K562 (cell line): Measurements from ENCODE around the gene C21orf58. TPM values are rescaled to one million over a fixed set of nuclear protein-coding genes. Genes with fewer than 3 reads are reported as not detected.
A peak's percentile ranks its signal among the peaks of the same experiment; 100 is the strongest.

Experiments used
- CEBPB ChIP-seq: fragments of 450-650 bp; IDR thresholded peaks from 2 replicates; pipeline ENCODE4 v1.6.1; 2016; ENCODE audit warnings: missing genetic modification characterization, missing compliant biosample characterization
- E2F1 ChIP-seq: sonication (generic); formaldehyde crosslinking; IDR thresholded peaks from 2 replicates; pipeline ENCODE4 v1.8.1; 2023; ENCODE audit warnings: mild to moderate bottlenecking, missing genetic modification reagents, moderate library complexity
- EP400 ChIP-seq: fragments of 450-650 bp; IDR thresholded peaks from 2 replicates; pipeline ENCODE4 v1.6.1; 2017; ENCODE audit warnings: antibody characterized with exemption, mild to moderate bottlenecking, moderate library complexity
- MYC ChIP-seq, 2 experiments: fragments of 250-450 bp in 1 of 2; sonication (Bioruptor Pico) in 1 of 2; IDR thresholded peaks; 2 replicates each; pipeline versions ENCODE4 v1.5.1 to v1.6.1; 2012 to 2021; ENCODE audit warnings: low read depth in 2 of 2, borderline replicate concordance in 1 of 2, improper control_type of control experiment in 1 of 2, low read length in 1 of 2, mild to moderate bottlenecking in 1 of 2, moderate library complexity in 1 of 2
- NKRF ChIP-seq: fragments of 450-650 bp; IDR thresholded peaks from 2 replicates; pipeline ENCODE4 v1.6.1; 2016; ENCODE audit warnings: borderline replicate concordance
- NRF1 ChIP-seq, 2 experiments: fragments of 450-650 bp; IDR thresholded peaks in 1 of 2; conservative IDR thresholded peaks in 1 of 2; 2 replicates each; pipeline ENCODE4 v1.6.1; 2014; ENCODE audit warnings: mild to moderate bottlenecking in 2 of 2
- RBM25 ChIP-seq: fragments of 200-400 bp; formaldehyde crosslinking; IDR thresholded peaks from 2 replicates; pipeline ENCODE4 v1.6.1; 2018; ENCODE audit warnings: low read length, low read depth, moderate library complexity; ENCODE audit not compliant: severe bottlenecking
- ZBED1 ChIP-seq: IDR thresholded peaks from 2 replicates; pipeline ENCODE4 v1.6.1; 2014
- ZNF592 ChIP-seq: fragments of 450-650 bp; IDR thresholded peaks from 2 replicates; pipeline ENCODE4 v1.6.1; 2017; ENCODE audit warnings: antibody characterized with exemption, mild to moderate bottlenecking
- polyA plus RNA-seq, 8 experiments: library from polyadenylated mRNA; depleted of rRNA in 4 of 8; stranded (reverse) in 5 of 8; unstranded in 3 of 8; fragments of >200 nt; fragmentation: Nextera tagmentation in 2 of 8; fragmentation: Illumina TruSeq in 1 of 8; extraction: Ambion mirVana in 2 of 8; extraction: Trizol in 1 of 8; gene quantifications; 2 replicates each; pipeline versions ENCODE4 v1.2.1 to v1.2.3, GENCODE V29; 2011 to 2014; ENCODE audit warnings: inconsistent platforms in 1 of 8, missing spikeins in 1 of 8
- total RNA-seq, 7 experiments: library from RNA; depleted of rRNA in 6 of 7; stranded (reverse); fragments of >200 nt in 6 of 7; fragmentation: Illumina TruSeq in 2 of 7; extraction: Trizol in 2 of 7; gene quantifications; 2 replicates each; pipeline versions ENCODE4 v1.2.1 to v1.2.3, GENCODE V29; 2011 to 2021; ENCODE audit warnings: low replicate concordance in 1 of 7

The C21orf58 gene
- total and polyA plus RNA-seq, 9 of the 15 experiments (the other 6 are each of a cell fraction or from before 2014, with no cell fraction given), result 1.2 to 30.5 (median 12.4) TPM

GRCh38 chr21:46253610-46254124 is 70.0 kb downstream of the C21orf58 start (continued):
- TF ChIP-seq NKRF (0 out of 2 replicates have a peak, but pooled peaks have one; percentile 25), CEBPB (tag) (peak; percentile 71), EP400 (peak; percentile 49), MYC (IDR thresholded peaks at IDR 0.05; ENCODE audit: low read depth, low read length) (peak; percentile 73; the same call in 1 of the 2 replicates), MYC (CRISPR knock-in tag; IDR thresholded peaks at IDR 0.05; ENCODE audit: borderline replicate concordance, low read depth) (no peak), ZBED1 (peak; percentile 93), NRF1 (conservative IDR thresholded peaks at IDR 0.05 in 1 of 2, IDR thresholded peaks at IDR 0.05 in 1 of 2) (peak; percentile 50 to 54), E2F1 (CRISPR knock-in tag) (0 out of 2 replicates have a peak, but pooled peaks have one; percentile 32), RBM25 (peak; percentile 40), ZNF592 (peak; percentile 58)
